ENCODE measurements around the gene PRCP.

Gene PRCP

DNA sequence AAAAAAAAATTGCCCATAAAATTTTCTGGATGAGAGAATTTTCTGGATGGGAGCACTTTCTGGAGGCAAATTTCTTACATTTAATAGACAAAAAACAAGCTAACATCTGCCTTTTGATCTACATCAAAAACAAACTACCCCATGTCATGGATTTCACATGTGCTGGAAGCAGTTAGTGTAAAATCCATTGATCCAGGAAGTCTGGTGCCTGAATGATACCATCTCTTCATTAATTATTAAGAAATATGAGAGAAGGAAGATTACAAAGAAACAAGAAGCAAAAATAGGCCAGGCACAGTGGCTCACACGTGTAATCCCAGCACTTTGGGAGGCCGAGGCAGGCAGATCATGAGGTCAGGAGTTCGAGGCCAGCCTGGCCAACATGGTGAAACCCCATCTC lies 113.4 kb downstream of the PRCP start:
- H3K79me2 ChIP-seq (ENCODE audit: insufficient read depth, low read length): no peaks in the 10 kb centered on the region
- no peak overlapping the region for H3K4me3 ChIP-seq (ENCODE audit: insufficient read depth, low read length, poor library complexity, severe bottlenecking)
- TF ChIP-seq, protein P1, sequence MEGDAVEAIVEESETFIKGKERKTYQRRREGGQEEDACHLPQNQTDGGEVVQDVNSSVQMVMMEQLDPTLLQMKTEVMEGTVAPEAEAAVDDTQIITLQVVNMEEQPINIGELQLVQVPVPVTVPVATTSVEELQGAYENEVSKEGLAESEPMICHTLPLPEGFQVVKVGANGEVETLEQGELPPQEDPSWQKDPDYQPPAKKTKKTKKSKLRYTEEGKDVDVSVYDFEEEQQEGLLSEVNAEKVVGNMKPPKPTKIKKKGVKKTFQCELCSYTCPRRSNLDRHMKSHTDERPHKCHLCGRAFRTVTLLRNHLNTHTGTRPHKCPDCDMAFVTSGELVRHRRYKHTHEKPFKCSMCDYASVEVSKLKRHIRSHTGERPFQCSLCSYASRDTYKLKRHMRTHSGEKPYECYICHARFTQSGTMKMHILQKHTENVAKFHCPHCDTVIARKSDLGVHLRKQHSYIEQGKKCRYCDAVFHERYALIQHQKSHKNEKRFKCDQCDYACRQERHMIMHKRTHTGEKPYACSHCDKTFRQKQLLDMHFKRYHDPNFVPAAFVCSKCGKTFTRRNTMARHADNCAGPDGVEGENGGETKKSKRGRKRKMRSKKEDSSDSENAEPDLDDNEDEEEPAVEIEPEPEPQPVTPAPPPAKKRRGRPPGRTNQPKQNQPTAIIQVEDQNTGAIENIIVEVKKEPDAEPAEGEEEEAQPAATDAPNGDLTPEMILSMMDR (IDR thresholded peaks at IDR 0.05; ENCODE audit: insufficient read depth, low read length, poor library complexity, severe bottlenecking): no peak
- no peak for TF ChIP-seq EZH2phosphoT487 (conservative IDR thresholded peaks at IDR 0.05; ENCODE audit: low read length)
- H3K9me3 ChIP-seq (ENCODE audit: insufficient read depth, low read length): no peaks in the 10 kb centered on the region
- H3K36me3 ChIP-seq (ENCODE audit: low read length): no peaks in the 10 kb centered on the region
- H3K4me2 ChIP-seq (ENCODE audit: low read depth, low read length, poor library complexity, severe bottlenecking): no peak overlapping the region
- H2AFZ ChIP-seq (ENCODE audit: low read depth, low read length, severe bottlenecking): no peak overlapping the region
- H3K27ac ChIP-seq (ENCODE audit: low read depth, low read length): no peak overlapping the region
- H4K20me1 ChIP-seq (ENCODE audit: low read depth, low read length): no peaks in the 10 kb centered on the region
- H3K9ac ChIP-seq (ENCODE audit: low read length): no peak overlapping the region
- H3K9me2 ChIP-seq (replicated peaks; ENCODE audit: insufficient read depth, low read length): no peaks in the 10 kb centered on the region
- no peaks in the 10 kb centered on the region for H3K27me3 ChIP-seq (ENCODE audit: low read length)
- no peaks in the 10 kb centered on the region for H3F3A ChIP-seq (ENCODE audit: insufficient read depth)

DNA sequence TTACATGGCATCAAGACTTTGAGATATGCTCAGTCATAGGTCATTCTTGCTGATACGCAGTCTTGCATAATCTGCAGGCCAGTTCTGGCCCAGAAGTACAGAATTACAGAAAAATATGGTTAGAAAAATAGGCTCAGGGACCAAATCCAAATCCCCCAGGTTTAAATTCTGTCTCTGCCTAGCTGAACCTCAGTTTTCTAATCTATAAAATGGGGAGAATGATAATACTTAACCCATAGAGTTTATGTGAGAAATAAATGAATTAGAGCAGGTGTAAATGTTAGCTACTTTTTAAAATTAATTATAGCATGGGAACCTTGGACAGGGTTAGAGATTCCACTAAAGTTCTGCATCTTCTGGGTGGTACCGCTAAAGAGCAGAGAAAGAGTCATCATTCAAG lies 114.2 kb downstream of the PRCP start:
- H3K4me3 ChIP-seq (ENCODE audit: insufficient read depth, low read length, poor library complexity, severe bottlenecking): no peak overlapping the region
- H3K9me2 ChIP-seq (replicated peaks; ENCODE audit: insufficient read depth, low read length): no peaks in the 10 kb centered on the region
- no peaks in the 10 kb centered on the region for H3K27me3 ChIP-seq (ENCODE audit: low read length)
- H4K20me1 ChIP-seq (ENCODE audit: low read depth, low read length): no peaks in the 10 kb centered on the region
- H3F3A ChIP-seq (ENCODE audit: insufficient read depth): no peaks in the 10 kb centered on the region
- no peak overlapping the region for H3K4me2 ChIP-seq (ENCODE audit: low read depth, low read length, poor library complexity, severe bottlenecking)
- TF ChIP-seq, protein P1 (IDR thresholded peaks at IDR 0.05; ENCODE audit: insufficient read depth, low read length, poor library complexity, severe bottlenecking): no peak
- TF ChIP-seq EZH2phosphoT487 (conservative IDR thresholded peaks at IDR 0.05; ENCODE audit: low read length): no peak
- no peaks in the 10 kb centered on the region for H3K9me3 ChIP-seq (ENCODE audit: insufficient read depth, low read length)
- no peak overlapping the region for H2AFZ ChIP-seq (ENCODE audit: low read depth, low read length, severe bottlenecking)
- no peaks in the 10 kb centered on the region for H3K36me3 ChIP-seq (ENCODE audit: low read length)
- no peak overlapping the region for H3K9ac ChIP-seq (ENCODE audit: low read length)
- no peaks in the 10 kb centered on the region for H3K79me2 ChIP-seq (ENCODE audit: insufficient read depth, low read length)
- H3K27ac ChIP-seq (ENCODE audit: low read depth, low read length): no peak overlapping the region

DNA sequence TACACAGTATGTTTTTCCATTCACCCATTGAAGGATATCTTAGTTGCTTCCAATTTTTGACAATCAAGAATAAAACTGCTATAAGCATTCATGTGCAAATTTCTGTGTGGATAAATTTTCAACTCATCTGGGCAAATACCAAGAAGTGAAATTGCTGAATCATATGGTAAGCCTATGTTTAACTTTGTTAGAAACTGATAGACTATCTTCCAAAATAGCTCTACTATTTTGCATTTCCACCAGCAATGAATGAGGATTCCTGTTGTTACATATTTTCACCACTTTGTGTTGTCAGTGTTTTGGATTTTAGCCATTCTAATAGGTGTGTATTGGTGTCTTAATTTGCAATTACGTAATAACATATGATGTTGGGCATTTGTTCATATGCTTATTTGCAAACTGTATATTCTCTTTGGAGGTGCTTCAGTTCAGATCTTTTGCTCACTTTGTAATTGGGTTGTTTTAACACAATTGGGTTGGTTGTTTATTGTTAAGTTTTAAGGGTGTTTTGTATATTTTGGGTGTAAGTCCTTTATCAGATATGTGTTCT lies 117.3 kb downstream of the PRCP start:
- TF ChIP-seq, protein P1 (IDR thresholded peaks at IDR 0.05; ENCODE audit: insufficient read depth, low read length, poor library complexity, severe bottlenecking): no peak
- no peak for TF ChIP-seq EZH2phosphoT487 (conservative IDR thresholded peaks at IDR 0.05; ENCODE audit: low read length)
- no peak overlapping the region for H3K9ac ChIP-seq (ENCODE audit: low read length)
- H3K4me3 ChIP-seq (ENCODE audit: insufficient read depth, low read length, poor library complexity, severe bottlenecking): no peak overlapping the region
- H3F3A ChIP-seq (ENCODE audit: insufficient read depth): no peaks in the 10 kb centered on the region
- no peaks in the 10 kb centered on the region for H4K20me1 ChIP-seq (ENCODE audit: low read depth, low read length)
- no peaks in the 10 kb centered on the region for H3K9me2 ChIP-seq (replicated peaks; ENCODE audit: insufficient read depth, low read length)
- H3K27ac ChIP-seq (ENCODE audit: low read depth, low read length): no peak overlapping the region
- H2AFZ ChIP-seq (ENCODE audit: low read depth, low read length, severe bottlenecking): no peak overlapping the region
- no peak overlapping the region for H3K4me2 ChIP-seq (ENCODE audit: low read depth, low read length, poor library complexity, severe bottlenecking)
- H3K36me3 ChIP-seq (ENCODE audit: low read length): no peaks in the 10 kb centered on the region
- no peaks in the 10 kb centered on the region for H3K9me3 ChIP-seq (ENCODE audit: insufficient read depth, low read length)
- H3K79me2 ChIP-seq (ENCODE audit: insufficient read depth, low read length): no peaks in the 10 kb centered on the region
- no peaks in the 10 kb centered on the region for H3K27me3 ChIP-seq (ENCODE audit: low read length)
